Activated T-helper 2 cell treated with anti-CD3 and anti-CD28 coated beads, Interferon-gamma antibody, Interleukin-2, Interleukin-4, amounts not matched to agents 10 μg/mL and 5 μg/mL and 100 μg/mL, durations not matched to agents 14 hours and 24 hours and 36 hours (primary cell): ENCODE measurements around the gene CAGE1. TPM values are rescaled to one million over a fixed set of nuclear protein-coding genes. Genes with fewer than 3 reads are reported as not detected.
"Not testable (repeated sequence)": the region's sequence is repeated elsewhere in the genome, so short reads cannot be mapped to it uniquely, and the experiment has no call there.

Experiments used
- DNase-seq: peaks from one replicate; pipeline ENCODE4 v3.0.0; 2021; ENCODE audit warnings: low spot score
- H3K27ac Mint-ChIP-seq: one replicate; pipeline ENCODE4 v1.8.0; 2021; ENCODE audit warnings: mixed read lengths
- H3K27me3 Mint-ChIP-seq: one replicate; pipeline ENCODE4 v1.8.0; 2021; ENCODE audit warnings: low read depth, mixed read lengths
- H3K36me3 Mint-ChIP-seq: one replicate; pipeline ENCODE4 v1.8.0; 2021; ENCODE audit warnings: low read depth, mixed read lengths
- H3K4me1 Mint-ChIP-seq: one replicate; pipeline ENCODE4 v1.8.0; 2021; ENCODE audit warnings: low read depth, mixed read lengths
- H3K4me3 Mint-ChIP-seq: one replicate; pipeline ENCODE4 v1.8.0; 2021; ENCODE audit warnings: low read depth, mild to moderate bottlenecking, moderate library complexity, mixed read lengths
- H3K9me3 Mint-ChIP-seq: one replicate; pipeline ENCODE4 v1.8.0; 2021; ENCODE audit warnings: mixed read lengths
- intact Hi-C: fragments of 100-400 bp; cut with micrococcal nuclease; formaldehyde crosslinking; loops from one replicate; pipeline ENCODE4 v1.15.1; 2023
- total RNA-seq: library from RNA; stranded (reverse); gene quantifications from 2 replicates; pipeline ENCODE4 v1.2.3, GENCODE V29; 2022

Gene CAGE1
- total RNA-seq, 1 donor from 2014 or later, result 0.16 TPM

DNA sequence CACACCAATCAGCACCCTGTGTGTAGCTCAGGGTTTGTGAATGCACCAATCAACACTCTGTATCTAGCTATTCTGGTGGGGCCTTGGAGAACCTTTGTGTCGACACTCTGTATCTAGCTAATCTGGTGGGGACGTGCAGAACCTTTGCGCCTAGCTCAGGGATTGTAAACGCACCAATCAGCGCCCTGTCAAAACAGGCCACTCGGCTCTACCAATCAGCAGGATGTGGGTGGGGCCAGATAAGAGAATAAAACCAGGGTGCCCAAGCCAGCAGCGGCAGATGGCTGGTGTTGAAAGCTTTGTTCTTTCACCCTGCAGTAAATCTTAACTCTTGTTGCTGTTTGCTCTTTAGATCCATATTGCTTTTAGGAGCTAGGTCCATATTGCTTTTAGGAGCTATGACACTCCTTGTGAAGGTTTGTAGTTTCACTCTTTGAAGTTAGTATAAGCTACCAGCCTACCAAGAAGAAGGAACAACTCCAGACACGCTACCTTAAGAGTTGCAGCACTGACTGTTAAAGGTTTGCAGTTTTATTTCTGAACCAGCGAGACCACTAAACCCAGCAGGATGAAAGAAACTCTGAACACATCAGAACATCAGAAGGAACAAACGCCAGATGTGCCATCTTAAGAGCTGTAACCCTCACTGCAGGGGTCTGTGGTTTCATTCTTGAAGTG lies 44.6 kb downstream of the CAGE1 start:
- H3K4me3 Mint-ChIP-seq, H3K4me1 Mint-ChIP-seq, H3K27ac Mint-ChIP-seq, H3K9me3 Mint-ChIP-seq, H3K36me3 Mint-ChIP-seq, intact Hi-C loops, DNase-seq: not testable (repeated sequence)
- peaks cover 12% of the 10 kb centered on the region for H3K27me3 Mint-ChIP-seq

DNA sequence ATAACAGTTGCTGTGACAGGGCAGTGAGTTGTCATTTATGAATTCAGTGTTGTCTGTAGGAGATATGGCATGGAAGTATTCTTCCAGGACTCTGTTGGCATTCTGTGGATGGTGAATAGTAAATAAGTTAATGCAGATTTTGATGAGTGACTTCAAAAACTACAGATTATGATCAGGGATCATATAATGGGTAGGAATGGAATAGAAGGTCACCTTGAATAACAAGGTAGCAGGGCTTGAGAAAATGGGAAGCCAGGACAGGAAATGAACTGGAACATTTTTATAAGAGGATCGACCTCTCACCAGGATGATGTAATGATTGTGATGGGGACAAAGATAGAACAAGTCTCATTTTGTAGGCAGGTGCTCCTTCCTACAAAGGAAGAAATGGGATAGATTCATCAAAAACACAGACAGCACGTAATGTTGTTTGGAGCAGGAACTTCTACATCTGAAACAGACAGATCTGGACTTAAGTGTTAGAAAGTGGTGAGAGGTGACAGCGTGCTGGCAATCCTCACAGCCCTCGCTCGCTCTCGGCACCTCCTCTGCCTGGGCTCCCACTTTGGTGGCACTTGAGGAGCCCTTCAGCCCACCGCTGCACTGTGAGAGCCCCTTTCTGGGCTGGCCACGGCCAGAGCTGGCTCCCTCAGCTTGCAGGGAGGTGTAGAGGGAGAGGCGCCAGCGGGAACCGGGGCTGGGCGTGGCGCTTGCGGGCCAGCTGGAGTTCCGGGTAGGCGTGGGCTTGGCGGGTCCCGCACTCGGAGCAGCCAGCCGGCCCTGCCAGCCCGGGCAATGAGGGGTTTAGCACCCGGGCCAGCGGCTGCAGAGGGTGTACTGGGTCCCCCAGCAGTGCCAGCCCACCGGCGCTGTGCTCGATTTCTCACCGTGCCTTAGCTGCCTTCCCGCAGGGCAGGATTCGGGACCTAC lies 45.7 kb downstream of the CAGE1 start:
- peaks cover 15% of the 10 kb centered on the region for H3K27me3 Mint-ChIP-seq
- no peaks in the 10 kb centered on the region for H3K36me3 Mint-ChIP-seq
- intact Hi-C loops, result no loop called here
- peak overlapping the region; percentile 3 for H3K4me3 Mint-ChIP-seq
- H3K9me3 Mint-ChIP-seq, result no peaks in the 10 kb centered on the region
- DNase-seq, result no peak
- H3K4me1 Mint-ChIP-seq, result peaks cover 3% of the 10 kb centered on the region
- H3K27ac Mint-ChIP-seq, result no peak overlapping the region

DNA sequence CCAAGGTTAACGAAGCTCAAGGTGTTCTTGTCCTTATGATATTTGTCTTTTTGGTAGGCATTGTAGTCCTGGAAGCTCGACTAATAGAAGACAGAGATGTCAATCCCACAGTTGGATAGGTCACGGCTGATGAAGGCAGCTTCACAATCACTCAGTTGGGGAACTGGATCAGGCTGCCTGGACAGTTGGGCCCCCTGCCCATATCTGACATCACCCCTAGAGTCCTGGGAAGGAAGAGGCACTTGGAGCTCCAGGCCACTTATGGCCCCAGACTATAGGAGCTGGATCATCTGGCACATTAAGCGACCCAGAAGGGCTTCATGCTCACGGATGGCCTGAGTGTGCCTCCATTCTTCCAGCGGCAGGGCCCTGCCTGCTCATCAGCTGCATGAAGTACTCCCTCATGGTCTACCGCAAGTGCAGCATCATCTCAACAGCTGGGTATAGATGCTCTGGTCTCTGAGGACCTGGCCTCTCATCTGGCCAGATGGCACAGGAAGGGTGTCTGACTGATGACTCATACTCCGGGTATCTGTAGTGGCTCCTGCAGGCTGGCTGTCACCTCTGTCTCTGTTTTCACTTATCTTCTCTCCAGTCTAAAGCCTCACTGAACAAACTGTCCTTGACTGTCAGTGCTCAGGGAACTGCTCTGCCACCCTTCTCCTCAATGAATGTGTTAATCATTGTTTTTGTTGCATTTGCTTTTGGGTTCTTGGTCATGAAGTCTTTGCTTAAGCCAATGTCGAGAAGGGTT lies 47.4 kb downstream of the CAGE1 start:
- intact Hi-C loops, result no loop called here
- no peaks in the 10 kb centered on the region for H3K9me3 Mint-ChIP-seq

DNA sequence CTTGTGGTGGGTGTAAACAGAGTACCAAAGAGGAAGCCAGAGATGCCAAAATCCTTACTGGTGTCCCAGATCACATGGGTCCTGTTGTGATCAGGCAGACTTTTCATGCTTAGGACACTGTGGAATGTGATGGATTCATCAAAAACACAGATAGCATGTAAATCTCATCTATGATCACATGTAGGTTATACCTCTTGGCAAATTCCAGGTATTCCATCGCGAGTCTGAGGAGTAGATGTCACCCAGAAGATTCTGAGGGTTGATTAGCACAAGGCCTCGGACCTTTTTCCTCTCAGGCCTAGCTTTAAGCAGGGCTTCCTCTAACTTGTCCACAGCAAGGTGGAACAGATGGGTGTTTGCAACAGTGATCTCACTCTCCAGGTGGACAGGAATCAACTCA lies 48.3 kb downstream of the CAGE1 start:
- Mint-ChIP-seq H3K27ac (no peak overlapping the region), H3K9me3 (no peaks in the 10 kb centered on the region), H3K4me3 (no peak overlapping the region), H3K36me3 (no peaks in the 10 kb centered on the region), H3K27me3 (peaks cover 29% of the 10 kb centered on the region), H3K4me1 (peaks cover 3% of the 10 kb centered on the region)
- intact Hi-C loops, result no loop called here
- no peak for DNase-seq

More for the DNA sequence above, 47.4 kb downstream of the CAGE1 start:
- no peak for DNase-seq
- H3K4me1 Mint-ChIP-seq, result peaks cover 3% of the 10 kb centered on the region
- H3K27ac Mint-ChIP-seq, result no peak overlapping the region
- H3K4me3 Mint-ChIP-seq, result no peak overlapping the region
- peaks cover 23% of the 10 kb centered on the region for H3K27me3 Mint-ChIP-seq
- H3K36me3 Mint-ChIP-seq, result no peaks in the 10 kb centered on the region

DNA sequence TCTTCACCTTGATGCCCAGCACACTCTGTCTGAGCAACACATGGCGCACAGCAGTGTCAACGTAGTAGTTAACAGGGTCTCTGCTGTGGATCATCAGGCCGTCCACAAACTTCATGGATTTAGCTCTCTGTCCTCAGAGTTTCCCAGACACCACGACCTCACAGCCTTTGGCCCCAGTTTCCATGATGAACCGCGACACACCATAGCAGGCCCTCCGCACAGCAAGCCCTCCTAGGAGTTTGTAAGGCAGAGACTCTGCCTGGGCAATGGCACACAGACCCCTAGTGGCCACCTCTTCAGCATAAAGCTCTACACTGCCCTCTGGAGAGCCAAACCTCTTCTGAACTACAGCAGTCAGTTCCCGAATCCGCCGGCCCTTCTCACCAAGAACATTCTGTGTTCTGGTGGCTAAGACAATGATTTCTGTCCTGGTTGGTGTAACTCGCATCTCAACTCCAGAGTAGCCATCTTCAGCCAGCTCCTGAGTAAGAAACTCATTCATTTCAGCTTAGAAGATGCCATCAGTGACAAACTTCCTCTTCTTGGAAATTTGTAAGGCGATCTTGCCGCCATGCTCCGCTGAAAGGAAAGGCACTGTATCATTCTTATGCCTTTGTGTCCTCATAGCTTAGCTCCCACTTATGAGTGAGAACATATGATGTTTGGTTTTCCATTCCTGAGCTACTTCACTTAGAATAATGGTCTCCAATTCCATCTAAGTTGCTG lies 50.4 kb downstream of the CAGE1 start:
- H3K4me3 Mint-ChIP-seq, H3K9me3 Mint-ChIP-seq, DNase-seq, H3K4me1 Mint-ChIP-seq, H3K36me3 Mint-ChIP-seq, H3K27ac Mint-ChIP-seq: not testable (repeated sequence)
- peaks cover 34% of the 10 kb centered on the region for H3K27me3 Mint-ChIP-seq
- intact Hi-C loops, result loop anchor here (2.0 kb wide), 1 partner anchor 62 kb away; no protein-coding TSS in a partner anchor

DNA sequence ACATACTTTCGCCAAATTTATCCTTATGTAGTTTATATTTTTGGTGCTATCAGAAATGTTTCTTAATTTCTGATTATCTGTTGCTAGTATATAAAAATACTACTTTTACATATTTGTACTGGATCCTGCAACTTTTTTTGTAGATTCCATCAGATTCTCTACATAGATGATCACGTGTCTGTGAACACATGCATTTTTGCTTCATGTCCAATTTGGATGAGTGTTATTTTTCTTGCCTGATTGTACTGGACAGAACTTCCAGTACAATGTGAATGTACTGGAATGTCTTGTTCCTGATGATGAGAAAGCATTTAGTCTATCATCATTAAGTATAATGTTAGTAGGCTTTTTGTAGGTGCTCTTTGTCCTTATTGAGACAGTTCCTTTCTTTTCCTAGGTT lies 51.5 kb downstream of the CAGE1 start:
- H3K27me3 Mint-ChIP-seq, result peaks cover 34% of the 10 kb centered on the region
- H3K4me1 Mint-ChIP-seq, result peaks cover 3% of the 10 kb centered on the region
- intact Hi-C loops, result loop anchor here (2.0 kb wide), 1 partner anchor 61 kb away; no protein-coding TSS in a partner anchor
- H3K27ac Mint-ChIP-seq, result no peak overlapping the region
- no peaks in the 10 kb centered on the region for H3K9me3 Mint-ChIP-seq
- H3K4me3 Mint-ChIP-seq, result no peak overlapping the region
- no peak for DNase-seq
- no peaks in the 10 kb centered on the region for H3K36me3 Mint-ChIP-seq

DNA sequence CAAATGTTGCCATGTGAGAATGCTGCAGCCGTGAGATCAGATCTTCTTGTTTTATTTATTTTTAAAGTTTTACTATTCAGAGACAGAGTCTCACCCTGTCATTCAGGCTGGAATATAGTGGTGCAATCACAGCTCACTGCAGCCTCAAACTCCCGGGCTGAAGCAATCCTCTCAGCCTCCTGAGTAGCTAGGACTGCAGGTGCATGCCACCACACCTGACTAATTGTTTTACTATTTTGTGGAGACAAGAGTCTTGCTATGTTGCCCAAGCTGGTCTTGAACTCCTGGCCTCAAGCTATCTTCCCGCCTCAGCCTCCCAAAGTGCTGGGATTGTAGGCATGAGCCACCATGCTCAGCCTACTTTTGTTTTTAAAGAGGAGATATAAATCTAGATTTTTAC lies 54.0 kb downstream of the CAGE1 start:
- no peaks in the 10 kb centered on the region for H3K9me3 Mint-ChIP-seq
- H3K36me3 Mint-ChIP-seq, result no peaks in the 10 kb centered on the region
- intact Hi-C loops, result no loop called here
- no peaks in the 10 kb centered on the region for H3K4me1 Mint-ChIP-seq
- peaks cover 37% of the 10 kb centered on the region for H3K27me3 Mint-ChIP-seq
- H3K27ac Mint-ChIP-seq, result no peak overlapping the region
- H3K4me3 Mint-ChIP-seq, result no peak overlapping the region
- no peak for DNase-seq

DNA sequence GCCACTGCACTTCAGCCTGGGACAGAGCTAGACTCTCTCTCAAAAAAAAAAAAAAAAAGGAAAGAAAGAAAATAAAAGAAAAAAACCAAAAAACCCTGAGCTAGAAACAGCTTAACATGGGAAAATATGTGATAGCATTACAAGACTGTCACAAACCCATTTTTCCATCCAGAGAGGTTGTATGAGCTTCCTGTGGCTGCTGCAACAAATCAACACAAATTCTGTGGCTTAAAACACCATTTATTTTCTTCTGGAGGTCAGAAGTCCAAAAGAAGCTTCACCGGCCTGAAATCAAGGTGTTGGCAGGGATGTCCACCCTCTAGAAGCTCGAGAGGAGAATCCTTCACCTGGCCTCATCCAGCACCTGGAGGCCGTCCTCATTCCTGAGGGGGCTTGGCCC lies 54.9 kb downstream of the CAGE1 start:
- Mint-ChIP-seq H3K4me1 (no peaks in the 10 kb centered on the region), H3K36me3 (no peaks in the 10 kb centered on the region), H3K4me3 (no peak overlapping the region), H3K27me3 (peaks cover 34% of the 10 kb centered on the region), H3K27ac (no peak overlapping the region), H3K9me3 (no peaks in the 10 kb centered on the region)
- intact Hi-C loops, result no loop called here
- DNase-seq, result no peak

DNA sequence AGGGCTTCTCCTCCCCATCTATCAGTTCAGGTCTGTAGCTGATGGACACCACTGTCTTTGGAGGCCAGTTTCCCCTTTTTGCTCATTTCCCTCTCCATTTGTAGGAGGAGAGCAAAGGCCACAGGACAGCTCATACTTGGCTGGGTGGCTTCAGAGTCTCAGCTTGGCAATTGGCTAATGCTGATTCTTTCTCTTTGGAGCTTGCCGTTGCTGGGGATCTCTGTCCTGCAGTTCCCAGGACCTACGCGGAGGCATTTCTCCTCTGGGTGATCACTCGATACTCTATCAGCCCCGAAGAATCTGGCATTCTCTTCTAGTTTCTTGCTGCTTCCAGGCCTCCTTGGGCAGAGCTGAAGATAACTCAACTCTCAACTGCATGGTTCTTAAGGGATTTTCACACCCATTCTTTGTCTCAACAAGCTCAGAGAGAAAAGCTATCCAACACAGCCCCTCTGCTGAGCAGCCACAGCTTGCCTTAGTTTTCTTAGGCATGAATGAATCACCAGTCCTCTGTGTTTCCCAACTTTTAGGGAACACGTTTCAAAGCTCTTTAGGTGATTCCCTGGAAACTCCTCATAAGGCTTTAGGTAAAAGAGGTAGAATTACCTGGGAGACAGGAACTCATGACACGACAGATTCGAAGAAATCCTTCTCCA lies 57.3 kb downstream of the CAGE1 start:
- H3K4me3 Mint-ChIP-seq, result no peak overlapping the region
- intact Hi-C loops, result no loop called here
- H3K27me3 Mint-ChIP-seq, result peaks cover 19% of the 10 kb centered on the region
- no peaks in the 10 kb centered on the region for H3K9me3 Mint-ChIP-seq
- H3K27ac Mint-ChIP-seq, result no peak overlapping the region
- H3K4me1 Mint-ChIP-seq, result peaks cover 1% of the 10 kb centered on the region
- no peak for DNase-seq
- no peaks in the 10 kb centered on the region for H3K36me3 Mint-ChIP-seq

DNA sequence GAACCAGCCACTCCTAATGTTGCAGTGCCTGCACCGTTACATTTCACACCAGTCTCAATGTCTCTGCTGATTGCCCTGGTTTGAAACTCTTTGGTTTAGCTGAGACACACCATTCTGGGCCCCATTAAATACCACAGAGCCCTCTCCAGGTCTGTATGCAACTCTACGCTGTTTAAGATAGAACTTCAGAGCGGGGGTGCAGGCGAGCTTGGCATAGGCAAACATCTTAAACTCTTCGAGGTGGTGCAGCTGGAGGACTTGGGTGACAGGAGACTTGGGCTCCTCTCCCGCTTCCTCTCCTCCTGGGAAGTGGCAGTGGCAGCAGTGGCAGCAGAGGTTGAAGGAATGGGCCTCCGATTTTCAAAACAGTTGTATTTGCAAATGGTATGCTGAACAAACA lies 58.1 kb downstream of the CAGE1 start:
- no peak for DNase-seq
- Mint-ChIP-seq H3K4me1 (peaks cover 1% of the 10 kb centered on the region), H3K36me3 (no peaks in the 10 kb centered on the region), H3K4me3 (no peak overlapping the region), H3K27ac (no peak overlapping the region), H3K27me3 (peaks cover 14% of the 10 kb centered on the region), H3K9me3 (no peaks in the 10 kb centered on the region)
- intact Hi-C loops, result no loop called here

DNA sequence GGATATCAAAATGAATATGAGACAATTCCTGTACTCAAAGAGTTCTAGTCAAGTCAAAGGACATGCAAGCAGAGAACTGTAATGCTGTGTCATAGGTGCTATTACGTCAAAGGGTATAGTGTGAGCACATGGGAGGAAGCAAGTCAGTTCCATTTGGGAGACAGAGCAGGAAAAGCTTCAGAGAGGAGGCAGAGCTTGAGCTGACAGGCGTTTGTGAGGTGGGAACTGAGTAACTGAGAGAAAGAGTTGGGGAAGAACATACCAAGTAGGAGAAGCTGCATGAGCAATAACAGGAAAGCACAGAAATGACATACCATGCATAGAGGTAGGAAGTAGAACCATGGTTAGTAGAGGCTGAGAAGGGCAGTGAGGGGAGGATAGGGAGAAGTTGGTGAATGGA lies 61.3 kb downstream of the CAGE1 start:
- intact Hi-C loops, result no loop called here
- Mint-ChIP-seq H3K36me3 (no peaks in the 10 kb centered on the region), H3K27me3 (peaks cover 16% of the 10 kb centered on the region), H3K4me3 (no peak overlapping the region), H3K9me3 (peaks cover 4% of the 10 kb centered on the region), H3K27ac (no peak overlapping the region), H3K4me1 (peaks cover 1% of the 10 kb centered on the region)
- no peak for DNase-seq

DNA sequence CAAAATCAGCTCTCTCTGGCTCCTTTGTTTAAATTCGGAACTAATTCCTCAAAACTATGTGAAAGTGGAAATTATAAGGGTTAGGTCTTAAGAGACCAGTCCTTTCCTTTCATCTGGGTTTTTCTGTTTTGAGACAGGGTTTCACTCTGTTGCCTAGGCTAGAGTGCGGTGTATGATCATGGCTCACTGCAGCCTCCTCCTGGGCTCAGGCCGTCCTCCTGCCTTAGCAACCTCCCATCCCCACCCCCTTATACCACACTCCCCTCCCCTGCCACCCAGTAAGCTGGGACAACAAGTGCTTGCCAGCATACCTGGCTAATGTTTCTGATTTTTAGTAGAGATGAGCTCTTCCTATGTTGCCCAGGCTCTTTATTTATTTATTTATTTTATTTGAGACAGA lies 63.8 kb downstream of the CAGE1 start:
- H3K27ac Mint-ChIP-seq, result no peak overlapping the region
- no peaks in the 10 kb centered on the region for H3K36me3 Mint-ChIP-seq
- H3K4me3 Mint-ChIP-seq, result no peak overlapping the region
- H3K27me3 Mint-ChIP-seq, result peaks cover 13% of the 10 kb centered on the region
- H3K9me3 Mint-ChIP-seq, result peaks cover 4% of the 10 kb centered on the region
- peaks cover 1% of the 10 kb centered on the region for H3K4me1 Mint-ChIP-seq
- DNase-seq, result no peak
- intact Hi-C loops, result no loop called here
